ENCODE results near the gene ACTR1B.
"Not testable (repeated sequence)": the region's sequence is repeated elsewhere in the genome, so short reads cannot be mapped to it uniquely, and the experiment has no call there.

GRCh38 chr2:97622976-97623375, 40.9 kb downstream of the ACTR1B start:
- not testable (repeated sequence) for TF ChIP-seq RAD21 (IDR thresholded peaks at IDR 0.05; ENCODE audit: low read length); CTCF (conservative IDR thresholded peaks at IDR 0.05; ENCODE audit: low read depth, low read length); MAFK (IDR thresholded peaks at IDR 0.05; ENCODE audit: low read depth, low read length); RCOR1 (IDR thresholded peaks at IDR 0.05; ENCODE audit: insufficient replicate concordance, low read length); MAZ (IDR thresholded peaks at IDR 0.05; ENCODE audit: borderline replicate concordance, low read depth, low read length); RFX5 (IDR thresholded peaks at IDR 0.05; ENCODE audit: low read depth, low read length); FOS (IDR thresholded peaks at IDR 0.05; ENCODE audit: low read depth, low read length); POLR2A (IDR thresholded peaks at IDR 0.05; ENCODE audit: low read depth, low read length); CEBPB (IDR thresholded peaks at IDR 0.05; ENCODE audit: low read depth, low read length)
